Suppressor macrophage treated with lipopolysaccharide for 1 hour (primary cell): ENCODE results near the gene HIKESHI.
A peak's percentile ranks its signal among the peaks of the same experiment; 100 is the strongest.
"Not testable (repeated sequence)": the region's sequence is repeated elsewhere in the genome, so short reads cannot be mapped to it uniquely, and the experiment has no call there.

ENCODE experiments used
- DNase-seq, 3 donors: peaks; one replicate each; pipeline ENCODE4 v3.0.0-alpha.2; 2020 to 2022

HIKESHI gene

GRCh38 chr11:86294026-86294425, 8.0 kb upstream of the HIKESHI start:
- no peak for DNase-seq

GRCh38 chr11:86301742-86302091, 323 bp upstream of the HIKESHI start:
- DNase-seq = no peak

GRCh38 chr11:86303257-86303656, 1.2 kb downstream of the HIKESHI start:
- DNase-seq = no peak

- not testable (repeated sequence) for DNase-seq
Measured at GRCh38 chr11:86308710-86309109, 6.7 kb downstream of the HIKESHI start.

- DNase-seq = no peak
Measured at GRCh38 chr11:86313793-86314192, 11.8 kb downstream of the HIKESHI start.

GRCh38 chr11:86314636-86315035, 12.6 kb downstream of the HIKESHI start:
- DNase-seq = no peak

GRCh38 chr11:86335131-86335767, 33.2 kb downstream of the HIKESHI start:
- DNase-seq = no peak

GRCh38 chr11:86337227-86337626, 35.2 kb downstream of the HIKESHI start:
- no peak for DNase-seq

- no peak for DNase-seq
Measured at GRCh38 chr11:86341382-86341781, 39.3 kb downstream of the HIKESHI start.

- peak in 2 of 3 donors; percentile 13 to 18 for DNase-seq
Measured at GRCh38 chr11:86346513-86346912, 44.5 kb downstream of the HIKESHI start.

- no peak for DNase-seq
Measured at GRCh38 chr11:86355256-86355655, 53.2 kb downstream of the HIKESHI start.

- DNase-seq = not testable (repeated sequence)
Measured at GRCh38 chr11:86357412-86357811, 55.4 kb downstream of the HIKESHI start.

- DNase-seq = no peak
Measured at GRCh38 chr11:86358720-86359119, 56.7 kb downstream of the HIKESHI start.

- DNase-seq = peak in 2 of 3 donors; percentile 8 to 12
Measured at GRCh38 chr11:86360775-86361395, 58.8 kb downstream of the HIKESHI start.

- DNase-seq = no peak
Measured at GRCh38 chr11:86363424-86363823, 61.4 kb downstream of the HIKESHI start.

GRCh38 chr11:86365546-86365945, 63.5 kb downstream of the HIKESHI start:
- no peak for DNase-seq

GRCh38 chr11:86369668-86370067, 67.6 kb downstream of the HIKESHI start:
- DNase-seq = no peak

GRCh38 chr11:86370171-86370570, 68.1 kb downstream of the HIKESHI start:
- no peak for DNase-seq

- DNase-seq = peak; percentile 28 to 43 (median 34)
Measured at GRCh38 chr11:86370922-86371594, 69.0 kb downstream of the HIKESHI start.

- no peak for DNase-seq
Measured at GRCh38 chr11:86372041-86372440, 70.0 kb downstream of the HIKESHI start.

GRCh38 chr11:86372586-86372985, 70.5 kb downstream of the HIKESHI start:
- no peak for DNase-seq

- no peak for DNase-seq
Measured at GRCh38 chr11:86374069-86374468, 72.0 kb downstream of the HIKESHI start.

- DNase-seq = no peak
Measured at GRCh38 chr11:86374586-86374985, 72.5 kb downstream of the HIKESHI start, which contains the start of gene CCDC81. CCDC81 (plus strand) TSS chr11:86374887; CDS start chr11:86375164, 277 bp downstream.

- no peak for DNase-seq
Measured at GRCh38 chr11:86377972-86378371, 75.9 kb downstream of the HIKESHI start.
